ENCODE results near the gene ATP6V1G2.

DNA sequence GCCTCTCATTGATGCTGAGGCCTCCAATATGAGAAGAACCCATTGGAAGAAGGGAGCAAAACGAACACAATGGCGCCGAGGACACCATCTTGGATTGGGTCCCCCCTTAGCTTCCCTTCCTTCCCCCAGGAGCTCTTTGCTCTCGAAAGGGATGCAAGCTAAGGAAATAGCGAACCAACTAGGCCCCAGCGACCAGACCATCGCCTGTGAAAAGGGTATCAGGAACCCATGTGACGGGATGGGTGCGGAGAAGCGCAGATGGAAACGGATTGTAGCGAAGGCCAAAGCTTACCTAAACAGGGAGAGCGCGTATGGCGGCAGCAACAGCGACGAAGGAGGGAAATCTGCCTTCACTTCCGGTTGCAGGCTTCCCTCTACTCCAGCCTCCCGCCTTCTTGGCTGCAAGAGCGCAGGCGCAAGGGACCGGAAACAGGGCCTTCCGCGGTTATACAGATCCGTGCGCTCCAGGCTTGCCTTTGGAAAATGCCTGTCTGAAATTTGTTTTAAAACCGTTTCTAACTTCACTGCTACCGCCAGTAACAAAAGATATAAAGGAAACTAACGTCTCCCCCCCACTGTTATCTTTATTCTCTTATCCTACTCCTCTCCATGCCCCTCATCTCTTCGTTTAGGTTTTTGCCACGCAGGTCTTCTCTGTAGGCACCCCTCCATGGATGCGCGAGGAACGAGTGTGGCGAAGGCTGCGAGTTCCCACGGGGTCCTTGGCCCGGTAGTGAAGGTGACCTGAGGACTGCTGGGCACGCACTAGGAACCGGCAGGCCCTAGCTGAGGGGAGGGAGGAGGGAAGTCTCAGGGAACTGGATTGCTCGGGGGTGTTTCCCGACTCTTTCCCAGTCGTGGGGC is 4.5 kb downstream of the ATP6V1G2 start, which contains the start of gene DDX39B:
- TF ChIP-seq POLR2A (IDR thresholded peaks at IDR 0.05) = peak; percentile 87 to 89
- TF ChIP-seq, protein P1, sequence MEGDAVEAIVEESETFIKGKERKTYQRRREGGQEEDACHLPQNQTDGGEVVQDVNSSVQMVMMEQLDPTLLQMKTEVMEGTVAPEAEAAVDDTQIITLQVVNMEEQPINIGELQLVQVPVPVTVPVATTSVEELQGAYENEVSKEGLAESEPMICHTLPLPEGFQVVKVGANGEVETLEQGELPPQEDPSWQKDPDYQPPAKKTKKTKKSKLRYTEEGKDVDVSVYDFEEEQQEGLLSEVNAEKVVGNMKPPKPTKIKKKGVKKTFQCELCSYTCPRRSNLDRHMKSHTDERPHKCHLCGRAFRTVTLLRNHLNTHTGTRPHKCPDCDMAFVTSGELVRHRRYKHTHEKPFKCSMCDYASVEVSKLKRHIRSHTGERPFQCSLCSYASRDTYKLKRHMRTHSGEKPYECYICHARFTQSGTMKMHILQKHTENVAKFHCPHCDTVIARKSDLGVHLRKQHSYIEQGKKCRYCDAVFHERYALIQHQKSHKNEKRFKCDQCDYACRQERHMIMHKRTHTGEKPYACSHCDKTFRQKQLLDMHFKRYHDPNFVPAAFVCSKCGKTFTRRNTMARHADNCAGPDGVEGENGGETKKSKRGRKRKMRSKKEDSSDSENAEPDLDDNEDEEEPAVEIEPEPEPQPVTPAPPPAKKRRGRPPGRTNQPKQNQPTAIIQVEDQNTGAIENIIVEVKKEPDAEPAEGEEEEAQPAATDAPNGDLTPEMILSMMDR (IDR thresholded peaks at IDR 0.05) = peak in 1 of 5 experiments; percentile 28

Data from tibial nerve (tissue), 3 donors.